HepG2 (cell line): Measurements from ENCODE around the gene CIAPIN1. TPM values are rescaled to one million over a fixed set of nuclear protein-coding genes. Genes with fewer than 3 reads are reported as not detected.

ENCODE experiments used
- AKAP8 ChIP-seq: sonication (generic); formaldehyde crosslinking; IDR thresholded peaks from 2 replicates; pipeline ENCODE4 v1.5.1; 2020; ENCODE audit warnings: mild to moderate bottlenecking, missing genetic modification reagents
- CHD4 ChIP-seq: fragments of 200-600 bp; sonication (generic); IDR thresholded peaks from 2 replicates; pipeline ENCODE4 v1.7.0; 2017; ENCODE audit warnings: mild to moderate bottlenecking, low read length, borderline replicate concordance
- DMAP1 ChIP-seq: IDR thresholded peaks from 2 replicates; pipeline ENCODE4 v1.6.1; 2016
- GATA4 ChIP-seq: sonication (generic); IDR thresholded peaks from 2 replicates; pipeline ENCODE4 v1.6.1; 2016; ENCODE audit warnings: antibody characterized with exemption, low read depth, borderline replicate concordance
- GATAD2A ChIP-seq: IDR thresholded peaks from 2 replicates; pipeline ENCODE4 v1.6.1; 2016
- HDAC1 ChIP-seq: sonication (generic); formaldehyde crosslinking; IDR thresholded peaks from 2 replicates; pipeline ENCODE4 v1.5.1; 2020; ENCODE audit warnings: mild to moderate bottlenecking, missing genetic modification reagents
- HMG20B ChIP-seq: conservative IDR thresholded peaks from 2 replicates; pipeline ENCODE4 v1.6.1; 2016; ENCODE audit warnings: missing genetic modification reagents, missing compliant biosample characterization
- HNF4G ChIP-seq, 2 experiments: sonication (generic) in 1 of 2; formaldehyde crosslinking in 1 of 2; IDR thresholded peaks; 2 replicates each; pipeline versions ENCODE4 v1.4.0 to v1.6.1; 2011 to 2020; ENCODE audit warnings: borderline replicate concordance in 2 of 2, low read depth in 2 of 2, mild to moderate bottlenecking in 2 of 2, low read length in 1 of 2, missing genetic modification reagents in 1 of 2, moderate library complexity in 1 of 2
- KDM3A ChIP-seq: IDR thresholded peaks from 2 replicates; pipeline ENCODE4 v1.6.1; 2018; ENCODE audit warnings: low read depth, missing compliant biosample characterization
- KLF12 ChIP-seq: sonication (generic); formaldehyde crosslinking; IDR thresholded peaks from 2 replicates; pipeline ENCODE4 v1.4.0; 2020; ENCODE audit warnings: missing genetic modification reagents, borderline replicate concordance
- MXD4 ChIP-seq: IDR thresholded peaks from 2 replicates; pipeline ENCODE4 v1.6.1; 2016; ENCODE audit warnings: mild to moderate bottlenecking, missing biosample characterization, missing genetic modification reagents
- POLR2AphosphoS5 ChIP-seq: IDR thresholded peaks from 2 replicates; pipeline ENCODE4 v1.6.1; 2012; ENCODE audit warnings: low read depth, low read length
- REPIN1 ChIP-seq: sonication (generic); formaldehyde crosslinking; IDR thresholded peaks from 2 replicates; pipeline ENCODE4 v1.8.0; 2022; ENCODE audit warnings: missing genetic modification reagents, low read depth, mild to moderate bottlenecking, borderline replicate concordance
- SALL1 ChIP-seq: sonication (generic); formaldehyde crosslinking; IDR thresholded peaks from 2 replicates; pipeline ENCODE4 v1.8.0; 2022; ENCODE audit warnings: mild to moderate bottlenecking, missing genetic modification reagents
- TCF12 ChIP-seq, 2 experiments: fragments of 450-650 bp in 1 of 2; sonication (generic) in 1 of 2; formaldehyde crosslinking in 1 of 2; IDR thresholded peaks; 2 replicates each; pipeline versions ENCODE4 v1.6.1 to v1.8.0; 2017 to 2022; ENCODE audit warnings: antibody characterized with exemption in 1 of 2, mild to moderate bottlenecking in 1 of 2, missing genetic modification reagents in 1 of 2, moderate library complexity in 1 of 2
- TOPORS ChIP-seq: sonication (generic); formaldehyde crosslinking; IDR thresholded peaks from 2 replicates; pipeline ENCODE4 v1.8.0; 2023; ENCODE audit warnings: mild to moderate bottlenecking, missing genetic modification reagents
- ZBTB20 ChIP-seq: sonication (generic); formaldehyde crosslinking; IDR thresholded peaks from 2 replicates; pipeline ENCODE4 v1.8.1; 2023; ENCODE audit warnings: missing genetic modification reagents, low read depth, mild to moderate bottlenecking, borderline replicate concordance
- ZNF121 ChIP-seq: sonication (generic); formaldehyde crosslinking; IDR thresholded peaks from 2 replicates; pipeline ENCODE4 v1.5.0; 2020; ENCODE audit warnings: mild to moderate bottlenecking, missing genetic modification reagents
- ZNF644 ChIP-seq: IDR thresholded peaks from 2 replicates; pipeline ENCODE4 v1.6.1; 2016; ENCODE audit warnings: low read depth
- ZNF747 ChIP-seq: sonication (generic); formaldehyde crosslinking; IDR thresholded peaks from 2 replicates; pipeline ENCODE4 v1.8.1; 2023; ENCODE audit warnings: missing genetic modification reagents, mild to moderate bottlenecking, borderline replicate concordance
- polyA plus RNA-seq, 8 experiments: library from polyadenylated mRNA; depleted of rRNA in 3 of 8; stranded (reverse) in 7 of 8; unstranded in 1 of 8; fragments of >200 nt; fragmentation: Illumina TruSeq in 4 of 8; extraction: Trizol in 4 of 8; gene quantifications; 2 replicates each; pipeline versions ENCODE4 v1.2.1 to v1.2.3, GENCODE V29; 2011 to 2016; ENCODE audit warnings: low read depth in 4 of 8, missing spikeins in 1 of 8, mixed read lengths in 1 of 8; ENCODE audit not compliant: insufficient read depth in 1 of 8
- total RNA-seq, 5 experiments: library from RNA; depleted of rRNA; stranded (reverse); fragments of >200 nt; fragmentation: Illumina TruSeq; extraction: Trizol; gene quantifications; 2 replicates each; pipeline ENCODE4 v1.2.3, GENCODE V29; 2016; ENCODE audit warnings: low read depth in 1 of 5
- TF ChIP-seq, protein P1 (sequence below): IDR thresholded peaks from 2 replicates; pipeline ENCODE4 v1.6.1; 2012; ENCODE audit warnings: inconsistent platforms
- TF ChIP-seq, protein P2 (sequence below): sonication (generic); formaldehyde crosslinking; IDR thresholded peaks from 2 replicates; pipeline ENCODE4 v1.8.0; 2022; ENCODE audit warnings: mild to moderate bottlenecking, missing genetic modification reagents

The CIAPIN1 gene
- total and polyA plus RNA-seq, 2 of the 13 experiments (the other 11 are each of a cell fraction or from before 2014, with no cell fraction given): 69.3 to 89.7 TPM

- peak; percentile 74 for TF ChIP-seq POLR2AphosphoS5
- peak; percentile 64; the same call in 1 of the 2 replicates for TF ChIP-seq ZNF747 (CRISPR knock-in tag)
- TF ChIP-seq ZNF644 (CRISPR knock-in tag): 0 out of 2 replicates have a peak, but pooled peaks have one; percentile 30
- TF ChIP-seq SALL1 (CRISPR knock-in tag): peak; percentile 75
- peak; percentile 25; the same call in 1 of the 2 replicates for TF ChIP-seq AKAP8
- 0 out of 2 replicates have a peak, but pooled peaks have one; percentile 20 for TF ChIP-seq KLF12 (CRISPR knock-in tag)
- TF ChIP-seq GATAD2A (CRISPR knock-in tag): peak; percentile 79
- TF ChIP-seq DMAP1: peak; percentile 80
- TF ChIP-seq ZBTB20 (CRISPR knock-in tag): peak; percentile 21; the same call in 1 of the 2 replicates
- TF ChIP-seq, protein P1, sequence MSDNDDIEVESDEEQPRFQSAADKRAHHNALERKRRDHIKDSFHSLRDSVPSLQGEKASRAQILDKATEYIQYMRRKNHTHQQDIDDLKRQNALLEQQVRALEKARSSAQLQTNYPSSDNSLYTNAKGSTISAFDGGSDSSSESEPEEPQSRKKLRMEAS: peak; percentile 66
- TF ChIP-seq REPIN1 (CRISPR knock-in tag): peak; percentile 78; the same call in 1 of the 2 replicates
- TF ChIP-seq GATA4: peak; percentile 68; the same call in 1 of the 2 replicates
- peak; percentile 91 for TF ChIP-seq HDAC1 (CRISPR knock-in tag)
- peak; percentile 91 for TF ChIP-seq ZNF121 (CRISPR knock-in tag)
- TF ChIP-seq HNF4G (IDR thresholded peaks at IDR 0.05; ENCODE audit: borderline replicate concordance, low read depth, low read length): peak; percentile 96
- TF ChIP-seq HNF4G (CRISPR knock-in tag; IDR thresholded peaks at IDR 0.05; ENCODE audit: borderline replicate concordance, low read depth): peak; percentile 89; the same call in 1 of the 2 replicates
- no peak; the same call in 1 of the 2 replicates for TF ChIP-seq TOPORS
- peak; percentile 58; the same call in 1 of the 2 replicates for TF ChIP-seq KDM3A
- TF ChIP-seq, protein P2, sequence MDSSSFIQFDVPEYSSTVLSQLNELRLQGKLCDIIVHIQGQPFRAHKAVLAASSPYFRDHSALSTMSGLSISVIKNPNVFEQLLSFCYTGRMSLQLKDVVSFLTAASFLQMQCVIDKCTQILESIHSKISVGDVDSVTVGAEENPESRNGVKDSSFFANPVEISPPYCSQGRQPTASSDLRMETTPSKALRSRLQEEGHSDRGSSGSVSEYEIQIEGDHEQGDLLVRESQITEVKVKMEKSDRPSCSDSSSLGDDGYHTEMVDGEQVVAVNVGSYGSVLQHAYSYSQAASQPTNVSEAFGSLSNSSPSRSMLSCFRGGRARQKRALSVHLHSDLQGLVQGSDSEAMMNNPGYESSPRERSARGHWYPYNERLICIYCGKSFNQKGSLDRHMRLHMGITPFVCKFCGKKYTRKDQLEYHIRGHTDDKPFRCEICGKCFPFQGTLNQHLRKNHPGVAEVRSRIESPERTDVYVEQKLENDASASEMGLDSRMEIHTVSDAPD (CRISPR knock-in tag): 0 out of 2 replicates have a peak, but pooled peaks have one; percentile 62
- TF ChIP-seq TCF12 (IDR thresholded peaks at IDR 0.05): no peak
- 0 out of 2 replicates have a peak, but pooled peaks have one; percentile 79 for TF ChIP-seq TCF12 (CRISPR knock-in tag; IDR thresholded peaks at IDR 0.05)
- TF ChIP-seq CHD4: 0 out of 2 replicates have a peak, but pooled peaks have one; percentile 67
- TF ChIP-seq MXD4 (CRISPR knock-in tag): peak; percentile 60; the same call in 1 of the 2 replicates
- no peak for TF ChIP-seq HMG20B (CRISPR knock-in tag)
These were observed 33.0 kb upstream of the CIAPIN1 start (continued) for GRCh38 chr16:57479976-57480753.
